ENCODE data around the gene TMEM143.

TMEM143 gene

DNA sequence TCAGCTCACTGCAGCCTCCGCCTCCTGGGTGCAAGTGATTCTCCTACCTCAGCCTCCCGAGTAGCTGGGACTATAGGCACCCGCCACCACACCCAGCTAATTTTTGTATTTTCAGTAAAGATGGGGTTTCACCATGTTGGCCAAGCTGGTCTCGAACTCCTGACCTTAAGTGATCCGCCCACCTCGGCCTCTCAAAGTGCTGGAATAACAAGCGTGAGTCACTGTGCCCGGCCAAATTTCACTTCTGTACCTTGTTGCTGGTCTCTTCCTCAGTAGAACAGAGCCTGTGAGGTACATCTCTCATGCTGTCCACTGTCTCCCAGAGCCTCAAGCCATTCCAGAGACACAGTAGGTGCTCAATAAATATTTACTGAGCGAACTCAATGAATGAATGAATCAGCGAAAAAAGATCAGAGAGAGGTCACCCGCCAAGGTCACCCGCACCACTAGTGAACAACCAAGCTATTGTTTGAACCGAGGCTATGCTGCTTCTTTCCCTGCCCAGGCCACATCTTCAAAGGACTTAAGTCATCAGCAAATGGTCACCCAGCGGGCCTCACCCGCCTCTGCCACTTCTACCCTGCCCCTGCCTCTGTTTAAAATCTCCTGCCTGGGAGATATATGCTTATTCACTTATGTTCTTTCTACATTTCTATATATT lies 9.3 kb downstream of the TMEM143 start:
- no peak for DNase-seq

DNA sequence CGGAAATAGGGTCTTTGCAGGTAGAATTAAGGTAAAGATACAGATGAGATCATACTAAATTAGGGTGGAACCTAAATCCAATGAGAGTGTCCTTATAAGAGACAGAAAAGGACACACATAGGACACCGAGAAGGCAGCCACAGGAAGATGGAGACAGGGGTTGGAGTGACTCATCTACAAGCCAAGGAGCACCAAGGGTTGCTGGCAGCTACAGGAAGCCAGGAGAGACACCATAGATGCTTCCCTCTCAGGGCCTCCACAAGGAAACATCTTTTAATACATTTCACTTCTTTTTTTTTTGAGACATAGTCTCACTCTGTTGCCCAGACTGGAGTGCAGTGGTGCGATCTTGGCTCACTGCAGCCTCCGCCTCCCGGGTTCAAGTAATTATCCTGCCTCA lies 10.1 kb downstream of the TMEM143 start:
- DNase-seq: no peak

DNA sequence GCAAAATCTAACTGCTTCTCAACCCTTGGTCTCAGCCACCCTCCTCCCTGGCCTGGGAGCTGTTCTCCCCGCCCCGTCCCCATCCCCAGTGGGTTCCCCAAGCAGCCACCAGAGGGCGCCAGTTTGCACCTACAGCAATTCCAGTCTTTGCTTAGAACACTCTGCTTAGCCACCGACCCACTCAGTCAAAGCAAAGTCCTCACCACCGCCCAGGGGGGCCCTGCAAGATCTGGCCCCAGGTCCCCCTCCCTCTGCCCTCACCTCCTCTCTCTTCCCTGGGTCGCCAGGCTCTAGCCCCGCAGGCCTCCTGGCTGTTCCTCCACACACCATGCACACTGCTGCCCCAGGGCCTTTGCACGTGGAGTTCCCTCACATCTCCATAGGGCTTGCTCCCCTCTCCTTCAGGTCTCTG lies 12.4 kb downstream of the TMEM143 start:
- peak; percentile 75 to 82 for DNase-seq

DNA sequence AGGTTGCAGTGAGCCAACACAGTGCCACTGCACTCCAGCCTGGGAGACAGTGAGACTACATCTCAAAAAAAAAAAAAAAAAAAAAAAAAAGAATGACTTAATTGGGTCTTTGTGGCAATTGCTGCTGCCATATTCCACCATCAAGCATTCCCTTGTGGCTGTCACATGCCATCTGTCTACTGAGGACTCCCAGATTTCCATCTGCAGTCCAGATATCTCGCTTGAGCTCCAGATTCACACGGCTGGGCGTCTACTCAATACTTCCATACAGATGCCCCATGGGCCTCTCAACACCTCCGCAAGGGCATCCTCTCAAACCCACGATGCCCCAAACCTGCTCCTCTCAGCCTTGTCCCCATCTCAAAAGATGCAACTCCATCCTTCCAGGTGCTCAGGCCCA lies 12.9 kb downstream of the TMEM143 start:
- DNase-seq: no peak

DNA sequence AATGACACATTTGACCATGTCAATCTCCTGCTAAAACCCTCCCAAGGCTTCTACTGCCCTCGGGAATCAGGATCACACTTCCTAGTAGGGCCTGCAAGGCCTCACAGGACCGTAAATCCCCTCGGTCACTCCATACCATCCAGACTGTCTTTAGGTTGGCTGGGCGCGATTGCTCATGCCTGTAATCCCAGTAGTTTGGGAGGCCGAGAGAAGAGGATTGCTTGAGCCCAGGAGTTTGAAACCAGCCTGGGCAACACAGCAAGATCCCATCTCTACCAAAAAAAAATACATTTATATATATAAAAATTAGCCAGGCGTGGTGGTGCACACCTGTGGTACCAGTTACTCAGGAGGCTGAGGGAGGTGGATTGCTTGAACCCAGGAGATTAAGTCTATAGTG lies 15.0 kb downstream of the TMEM143 start:
- DNase-seq: no peak

DNA sequence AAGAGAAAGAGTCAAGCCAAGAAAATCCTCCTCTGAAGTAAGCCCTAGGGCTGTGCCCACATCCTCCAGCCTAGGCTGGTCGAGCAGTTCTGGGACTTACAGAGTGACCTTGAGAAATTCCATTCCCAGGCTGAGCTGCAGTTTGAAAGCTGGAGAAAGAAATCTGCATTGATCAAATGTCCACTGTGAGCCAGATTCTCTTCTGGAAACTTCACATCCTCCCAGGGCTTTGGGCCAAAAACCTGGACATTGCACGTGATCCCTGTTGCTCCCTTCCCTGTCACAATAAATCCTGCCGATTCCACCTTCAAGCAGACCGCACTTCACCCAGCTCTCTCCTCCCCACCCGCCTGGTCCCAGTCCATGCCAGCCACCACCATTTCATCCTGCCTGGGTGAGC lies 15.7 kb downstream of the TMEM143 start:
- DNase-seq: no peak

DNA sequence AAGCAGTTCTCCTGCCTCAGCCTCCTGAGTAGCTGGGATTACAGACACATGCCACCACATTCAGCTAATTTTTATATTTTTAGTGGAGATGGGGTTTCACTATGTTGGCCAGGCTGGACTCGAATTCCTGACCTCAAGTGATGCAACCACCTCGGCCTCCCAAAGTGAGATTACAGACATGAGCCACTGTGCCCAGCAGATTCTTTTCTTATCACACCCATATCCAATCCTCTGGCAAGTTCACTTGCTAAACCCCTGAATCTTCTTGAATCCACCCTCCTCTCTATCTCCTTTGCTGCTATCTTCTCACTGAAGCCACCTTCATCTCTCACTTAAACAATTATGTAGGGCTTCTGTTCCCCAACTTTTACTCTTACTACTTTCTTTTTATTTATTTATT lies 17.5 kb downstream of the TMEM143 start:
- no peak for DNase-seq

DNA sequence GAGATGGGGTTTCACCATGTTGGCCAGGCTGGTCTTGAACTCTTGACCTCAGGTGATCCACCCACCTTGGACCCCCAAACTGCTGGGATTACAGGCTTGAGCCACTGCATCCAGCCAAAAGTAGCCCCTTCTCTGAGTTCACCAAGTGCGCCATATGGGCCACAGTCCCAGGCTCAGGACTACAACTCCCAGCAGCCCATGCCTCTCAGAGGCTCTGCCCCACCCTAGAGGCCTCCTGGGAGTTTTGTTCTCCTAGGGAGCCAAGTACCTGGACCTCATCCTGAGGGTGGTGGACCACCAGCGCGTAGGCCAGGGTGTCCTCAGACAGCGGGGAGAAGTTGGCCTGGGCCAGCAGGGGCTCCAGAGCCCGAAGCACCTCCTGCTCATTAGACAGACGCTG lies 18.8 kb downstream of the TMEM143 start:
- DNase-seq: no peak

DNA sequence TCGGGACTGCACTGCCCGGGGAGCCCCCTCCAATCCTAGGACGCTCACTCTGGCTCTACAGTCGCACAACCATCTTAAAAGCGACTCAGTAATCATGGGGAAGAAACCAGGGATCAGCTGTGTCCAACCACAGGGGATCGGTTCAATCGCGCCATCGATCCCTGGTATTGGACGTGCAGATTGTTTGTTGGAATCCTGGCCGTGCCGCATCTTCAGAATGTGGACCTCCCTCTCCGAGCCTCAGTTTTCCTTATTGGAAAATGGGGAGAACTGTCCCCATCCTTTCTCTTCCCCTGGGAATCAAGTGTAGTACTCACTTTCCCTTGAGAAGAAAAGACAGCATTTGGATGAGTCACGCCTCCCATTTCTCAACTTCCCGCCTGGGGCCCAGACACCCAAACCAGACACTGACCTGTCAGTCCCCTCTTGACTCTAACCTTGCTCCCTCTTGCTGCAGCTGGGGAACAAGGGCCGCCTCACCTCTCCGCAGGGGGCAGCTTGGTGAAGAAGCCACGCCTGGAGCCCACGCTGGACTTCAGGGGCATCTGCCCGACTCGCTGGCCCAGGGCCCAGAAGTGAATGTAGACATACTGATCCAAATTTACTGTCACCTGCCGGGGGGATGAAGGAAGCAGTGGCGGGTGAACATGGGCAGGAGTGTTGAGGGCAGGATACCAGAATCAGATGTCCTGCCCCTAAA lies 20.7 kb downstream of the TMEM143 start:
- DNase-seq: no peak

DNA sequence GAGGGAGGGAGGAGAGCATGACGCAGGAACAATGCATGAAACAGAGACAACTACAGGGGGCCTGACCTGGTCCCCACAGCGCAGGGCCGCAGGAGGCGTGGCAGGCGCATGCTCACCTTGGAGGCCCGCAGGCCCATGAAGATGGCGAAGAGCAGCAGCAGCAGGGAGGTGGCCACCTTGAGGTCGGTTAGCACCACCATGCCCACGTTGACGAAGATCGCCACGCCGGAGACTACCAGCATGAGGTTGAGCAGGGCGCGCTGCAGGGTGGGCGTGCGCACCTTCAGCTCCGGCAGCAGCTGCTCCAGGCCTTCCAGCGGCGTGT lies 21.4 kb downstream of the TMEM143 start:
- no peak for DNase-seq

DNA sequence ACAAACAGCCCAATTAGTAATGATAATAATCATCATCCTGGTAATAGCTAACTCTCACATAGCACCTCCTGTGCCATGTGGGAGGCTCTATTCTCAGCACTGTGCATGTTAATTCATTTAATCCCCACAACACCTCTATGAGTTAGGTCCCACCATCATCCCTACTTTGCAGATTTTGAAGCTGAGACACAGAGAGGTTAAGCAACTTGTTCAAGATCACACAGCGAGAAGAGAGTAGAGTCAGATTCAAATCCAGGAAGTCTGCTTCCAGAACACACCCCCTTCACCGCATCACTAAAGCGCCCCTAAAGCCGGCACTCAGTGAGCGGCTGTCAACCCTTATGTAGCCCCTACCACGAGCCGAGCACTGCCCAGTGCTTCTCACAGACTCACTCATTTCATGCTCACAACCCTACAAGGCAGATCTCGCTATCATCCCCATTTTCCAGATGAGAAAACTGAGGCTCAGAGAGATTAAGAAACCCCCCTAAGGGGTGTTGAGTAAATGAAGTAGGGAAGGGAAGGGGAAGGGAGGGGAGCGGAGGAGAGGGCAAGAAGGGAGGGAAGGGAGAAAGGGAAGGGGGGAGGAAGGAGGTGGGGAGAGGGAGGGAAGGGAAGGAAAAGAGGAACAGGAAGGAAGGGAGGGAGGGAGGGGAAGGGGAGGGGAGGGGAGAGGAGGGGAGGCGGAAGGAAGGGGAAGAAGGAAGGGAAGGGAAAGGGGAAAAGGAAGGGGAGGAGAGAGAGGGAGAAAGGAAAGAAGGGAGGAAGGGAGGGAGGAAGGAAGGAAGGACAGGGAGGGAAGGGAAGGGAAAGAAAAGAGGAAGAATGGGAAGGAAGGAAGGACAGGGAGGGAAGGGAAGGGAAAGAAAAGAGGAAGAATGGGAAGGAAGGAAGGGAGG lies 22.0 kb downstream of the TMEM143 start:
- no peak for DNase-seq

DNA sequence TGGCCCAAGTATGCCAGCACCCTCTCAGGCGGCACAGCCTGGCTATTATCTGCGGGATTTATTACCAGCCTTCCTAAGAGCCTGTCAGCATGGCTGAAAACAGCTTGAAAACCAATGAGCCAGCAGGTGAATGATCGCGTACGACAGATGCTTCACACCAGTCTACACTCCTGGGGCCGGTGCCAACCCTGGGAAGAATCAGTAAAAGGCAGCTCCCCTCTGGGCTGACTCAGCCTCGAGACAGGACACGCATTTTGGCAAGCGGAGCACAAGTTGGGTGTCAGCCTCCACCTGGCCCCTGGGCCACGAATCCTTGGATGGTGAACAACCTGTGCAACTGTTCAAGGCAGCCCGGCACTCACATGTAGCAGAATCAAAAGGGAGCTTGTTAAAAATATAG lies 22.7 kb downstream of the TMEM143 start:
- no peak for DNase-seq

DNA sequence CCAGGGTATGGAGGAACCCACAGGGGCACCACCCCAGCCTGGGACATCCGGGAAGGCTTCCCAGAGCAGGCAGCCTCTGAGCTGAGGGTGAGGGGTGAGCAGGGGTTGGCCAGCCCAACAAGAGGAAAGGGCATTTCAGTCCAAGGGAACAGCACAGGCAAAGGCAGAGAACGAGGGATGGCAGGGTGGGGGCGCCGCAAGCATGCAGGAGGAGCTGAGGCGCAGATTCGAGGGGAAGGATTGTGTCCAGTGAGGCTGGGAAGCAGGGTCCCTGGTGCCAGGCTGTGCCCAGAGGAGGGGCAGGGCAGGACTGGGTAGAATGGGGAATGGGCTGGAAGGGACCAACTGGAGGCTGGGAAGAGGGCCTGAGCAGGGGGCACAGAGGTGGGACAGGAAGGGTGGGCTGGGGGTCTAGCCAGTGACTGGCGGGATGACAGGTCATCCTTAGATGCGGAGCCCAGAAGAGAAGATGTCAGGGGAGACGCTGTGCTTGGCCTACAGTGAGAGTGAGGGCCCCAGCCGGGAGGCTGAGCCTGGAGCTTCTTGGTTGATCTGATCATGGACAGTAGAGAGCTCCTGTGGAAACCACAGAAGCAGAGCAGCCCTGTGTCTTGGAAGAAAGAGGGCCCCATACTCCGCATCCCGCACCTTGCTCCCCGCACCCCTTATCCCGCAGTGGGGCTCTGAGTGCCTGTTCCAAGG lies 24.8 kb downstream of the TMEM143 start:
- no peak for DNase-seq

DNA sequence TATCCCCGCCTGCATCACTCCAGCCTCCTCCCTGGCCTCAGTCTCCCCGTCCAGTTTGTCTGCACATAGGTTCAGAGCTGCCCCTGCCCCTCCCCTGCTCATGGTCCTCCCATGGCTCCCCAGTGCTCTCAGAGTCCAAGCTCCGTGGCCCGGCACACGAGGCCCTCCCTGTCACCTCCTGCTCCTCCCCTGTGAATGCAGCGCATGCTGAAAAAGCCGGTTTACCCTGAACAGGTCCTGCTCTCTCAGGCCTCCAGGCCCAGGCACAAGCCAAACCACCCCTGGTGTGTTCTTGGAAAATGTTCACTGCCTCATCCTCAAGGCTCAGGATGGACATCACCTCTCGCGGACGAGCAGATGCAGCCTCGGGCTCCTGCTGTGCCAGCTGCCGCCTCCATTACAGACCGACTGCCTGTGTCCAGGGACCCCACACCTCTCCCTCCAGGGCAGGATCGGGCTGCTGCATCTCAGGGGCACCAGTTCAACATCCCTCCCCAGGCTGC lies 25.4 kb downstream of the TMEM143 start:
- DNase-seq: no peak

DNA sequence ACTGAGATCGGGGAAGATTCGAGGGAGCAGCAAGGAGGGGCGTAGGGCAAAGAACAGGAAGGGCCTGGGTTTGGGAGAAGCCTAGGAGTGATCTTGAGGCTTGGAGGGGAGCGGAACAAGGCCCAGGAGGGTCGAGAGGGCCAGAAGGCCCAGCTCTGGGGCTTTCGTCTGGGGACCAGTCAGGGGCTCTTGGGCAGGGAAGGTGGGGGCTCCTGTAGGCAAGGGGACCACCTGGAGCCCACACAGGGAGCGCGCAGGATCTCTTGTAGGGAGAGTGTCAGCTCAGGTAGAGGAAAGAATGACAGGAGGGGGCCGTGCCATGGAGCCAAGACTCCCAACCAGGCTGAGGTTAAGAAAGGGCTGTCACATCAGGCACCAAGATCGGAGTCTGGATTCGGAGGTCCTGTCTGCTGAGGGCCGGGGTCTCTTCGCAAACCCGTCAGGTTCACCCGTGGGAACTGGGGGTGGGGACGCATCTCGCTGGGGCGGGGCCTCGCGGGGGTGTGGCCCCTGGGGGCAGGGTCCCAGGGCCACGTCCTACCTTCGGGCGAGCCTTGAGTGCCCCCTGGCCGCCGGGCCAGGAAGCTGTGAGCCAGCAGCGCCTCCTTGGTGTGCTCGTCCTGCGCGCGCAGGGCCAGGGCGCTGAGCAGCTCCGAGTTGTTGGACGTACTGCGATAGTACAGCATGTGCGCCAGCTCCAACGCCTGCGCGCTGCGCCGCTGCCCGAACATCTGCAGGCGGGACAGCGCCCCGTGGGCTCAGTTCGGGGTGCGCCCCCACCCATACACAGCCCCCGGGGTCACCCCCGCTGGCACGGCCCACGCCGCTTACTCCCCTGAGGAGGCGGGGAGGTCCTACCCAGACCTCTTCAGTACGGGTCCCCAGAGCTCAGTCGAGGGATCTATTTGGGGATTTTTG lies 30.0 kb downstream of the TMEM143 start:
- DNase-seq: peak; percentile 92 to 93

DNA sequence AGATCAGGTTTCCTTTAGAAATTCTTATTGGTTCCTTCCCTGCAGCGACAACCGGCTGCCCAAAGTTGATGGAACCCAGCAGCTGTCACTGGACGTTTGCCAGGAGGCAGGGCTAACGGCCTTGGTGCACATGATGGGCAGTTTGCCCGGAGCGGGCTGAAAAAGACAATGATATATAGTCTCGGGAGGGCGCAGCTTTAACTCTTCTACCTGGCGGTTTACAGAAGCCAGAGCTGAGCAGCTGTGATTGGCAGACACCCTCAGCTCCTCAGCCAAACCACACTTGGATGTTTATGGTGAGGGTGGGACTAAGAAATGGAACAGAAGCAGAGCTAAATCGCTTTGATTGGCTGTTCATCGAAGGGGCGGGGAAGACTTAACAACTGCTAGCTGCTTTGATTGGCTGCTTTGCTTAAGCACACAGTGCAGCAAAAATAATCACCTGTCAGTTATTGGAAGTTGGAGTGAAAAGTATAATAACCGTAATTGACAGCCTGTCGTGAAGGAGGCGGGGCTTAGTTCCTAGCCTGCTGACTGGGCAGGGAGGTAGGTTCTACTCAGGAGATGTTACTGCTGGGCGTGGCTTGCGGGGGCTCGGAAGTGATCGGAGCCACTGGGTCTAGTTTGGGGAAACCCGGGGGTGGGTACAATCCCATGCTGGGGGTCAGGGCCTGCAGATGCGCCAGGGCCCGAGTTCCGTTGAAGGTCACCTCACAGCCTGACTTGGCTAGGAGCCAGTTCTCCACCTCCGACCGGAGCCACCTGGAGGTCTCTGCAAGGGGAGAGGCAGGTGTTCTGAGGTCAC lies 30.9 kb downstream of the TMEM143 start:
- DNase-seq: peak; percentile 94 to 95

DNA sequence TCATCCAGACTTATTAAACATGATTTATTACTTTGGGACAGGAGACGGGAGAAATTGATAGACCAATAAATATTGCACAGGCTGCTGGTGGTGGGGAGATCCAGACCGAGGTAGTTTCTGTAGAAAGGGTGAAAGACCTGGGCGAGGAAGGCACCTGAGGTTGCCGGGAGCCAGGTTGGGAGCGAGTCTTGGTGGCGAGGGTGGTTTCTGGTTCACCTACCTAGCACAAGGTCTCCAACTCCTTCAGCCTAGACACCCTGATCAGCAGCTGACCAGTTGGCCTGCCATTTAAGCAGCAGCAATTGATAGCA lies 31.4 kb downstream of the TMEM143 start:
- DNase-seq: no peak

DNA sequence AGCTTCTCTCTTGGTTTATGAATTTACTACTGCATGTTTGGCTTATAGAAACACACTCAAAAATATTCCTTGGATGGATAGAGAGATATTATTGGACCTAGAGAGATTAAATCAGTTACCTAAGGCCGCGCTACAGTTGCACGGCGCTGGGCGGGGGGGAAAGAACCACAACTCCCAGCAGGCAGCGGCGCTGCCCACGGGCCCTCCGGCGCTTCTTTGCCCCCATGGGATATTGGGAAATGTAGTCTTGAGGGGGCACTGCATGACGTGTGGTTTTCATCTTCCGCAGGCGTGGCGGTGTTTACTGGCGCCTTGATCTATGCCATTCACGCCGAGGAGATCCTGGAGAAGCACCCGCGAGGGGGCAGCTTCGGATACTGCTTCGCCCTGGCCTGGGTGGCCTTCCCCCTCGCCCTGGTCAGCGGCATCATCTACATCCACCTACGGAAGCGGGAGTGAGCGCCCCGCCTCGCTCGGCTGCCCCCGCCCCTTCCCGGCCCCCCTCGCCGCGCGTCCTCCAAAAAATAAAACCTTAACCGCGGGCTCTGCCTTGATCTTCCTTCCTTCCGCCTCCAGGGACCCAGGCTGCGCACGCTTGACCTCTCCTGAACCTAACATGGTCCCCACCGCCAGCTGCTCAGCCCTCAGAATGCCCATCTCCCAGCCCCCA lies 33.6 kb downstream of the TMEM143 start:
- peak; percentile 70 to 73 for DNase-seq

DNA sequence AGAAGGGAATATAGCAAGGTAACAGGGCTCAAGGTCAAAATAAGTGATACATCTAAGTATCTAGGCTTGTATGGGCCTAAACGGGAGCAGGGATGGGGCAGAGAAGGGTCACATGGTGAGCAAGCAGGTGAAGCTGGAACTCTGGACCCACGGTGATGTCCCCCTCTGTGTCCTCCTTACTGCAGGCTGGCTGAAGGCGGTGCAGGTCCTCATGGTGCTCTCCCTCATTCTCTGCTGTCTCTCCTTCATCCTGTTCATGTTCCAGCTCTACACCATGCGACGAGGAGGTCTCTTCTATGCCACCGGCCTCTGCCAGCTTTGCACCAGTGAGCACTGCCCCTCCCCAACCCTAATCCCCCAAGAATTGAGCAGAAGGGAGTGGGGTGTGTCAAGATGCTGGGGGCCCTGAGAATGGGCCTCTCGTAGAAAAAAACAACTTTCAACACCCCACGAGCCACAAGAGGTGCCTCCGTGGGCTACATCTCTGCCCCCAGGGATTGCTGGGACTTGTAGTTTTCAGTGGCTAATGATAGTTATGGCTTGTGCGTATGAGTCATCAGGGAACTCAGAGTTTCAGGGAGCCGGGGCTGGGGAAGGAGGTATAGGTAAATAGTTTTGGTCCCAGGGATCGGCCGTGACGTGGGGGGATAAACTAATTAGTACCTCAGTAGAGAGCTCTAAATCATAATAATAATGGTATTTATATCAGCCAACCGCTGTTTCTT lies 34.4 kb downstream of the TMEM143 start:
- peak; percentile 30 for DNase-seq

All from activated CD4-positive, alpha-beta T cell treated with anti-CD3 and anti-CD28 coated beads, Interleukin-2, amount 50 U/mL, for 4 hours (primary cell).